TTC549 (cell line): ENCODE data around the gene SNURF.
"Not testable (repeated sequence)": the region's sequence is repeated elsewhere in the genome, so short reads cannot be mapped to it uniquely, and the experiment has no call there.

ENCODE experiments used
- FAIRE-seq: peaks from 2 replicates; lab custom pipeline; 2012; peaks lifted over from hg19 to GRCh38; lab: Jason Lieb, UNC

SNURF gene

DNA sequence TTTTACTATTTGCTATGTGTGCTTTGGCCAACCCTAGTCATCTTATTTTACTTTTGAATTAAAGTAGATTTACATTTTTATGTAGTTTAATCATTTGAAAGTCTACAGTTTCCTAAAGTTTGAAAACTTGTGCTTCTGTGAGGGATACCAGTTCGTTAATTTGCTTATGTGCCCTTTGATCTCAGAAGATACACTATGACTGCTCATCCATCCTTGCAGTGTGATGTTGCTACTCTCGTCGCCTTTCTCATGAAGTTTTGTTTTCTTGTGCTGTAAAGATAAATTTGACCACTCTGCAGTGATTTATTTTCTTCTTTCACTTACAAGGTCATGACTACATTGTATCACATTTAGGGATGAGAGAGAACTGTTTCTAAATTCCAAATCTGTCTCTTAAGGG is 16.3 kb downstream of the SNURF start:
- FAIRE-seq = no peak

DNA sequence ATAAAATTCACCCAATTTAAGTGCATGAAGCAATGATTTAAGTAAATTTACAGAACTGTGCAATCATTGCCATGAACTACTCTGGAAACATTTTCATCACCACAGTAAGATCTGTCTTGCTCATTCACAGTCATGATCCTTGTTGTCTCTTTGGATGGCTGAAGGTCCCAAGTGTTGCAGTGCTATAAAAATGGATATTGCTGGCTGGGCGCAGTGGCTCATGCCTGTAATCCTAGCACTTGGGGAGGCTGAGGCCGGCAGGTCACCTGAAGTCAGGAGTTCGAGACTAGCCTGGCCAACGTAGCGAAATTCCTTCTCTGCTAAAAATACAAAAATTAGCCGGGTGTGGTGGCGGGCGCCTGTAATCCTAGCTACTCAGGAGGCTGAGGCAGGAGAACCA is 17.0 kb downstream of the SNURF start:
- no peak for FAIRE-seq

DNA sequence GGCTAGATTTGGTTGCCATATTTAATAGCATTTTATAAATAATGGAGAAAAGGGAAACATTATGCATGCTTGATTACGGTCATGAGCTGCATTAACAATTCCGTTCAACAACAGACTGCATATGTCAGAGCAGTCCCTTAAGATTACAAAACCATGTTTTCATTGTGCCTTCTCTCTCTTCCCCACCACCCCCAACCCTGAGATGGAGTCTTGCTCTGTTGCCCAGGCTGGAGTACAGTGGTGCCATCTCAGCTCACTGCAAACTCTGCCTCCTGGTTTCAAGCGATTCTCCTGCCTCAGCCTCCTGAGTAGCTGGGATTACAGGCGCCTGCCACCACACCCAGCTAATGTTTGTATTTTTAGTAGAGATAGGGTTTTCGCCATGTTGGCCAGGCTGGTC is 17.9 kb downstream of the SNURF start:
- FAIRE-seq = not testable (repeated sequence)

DNA sequence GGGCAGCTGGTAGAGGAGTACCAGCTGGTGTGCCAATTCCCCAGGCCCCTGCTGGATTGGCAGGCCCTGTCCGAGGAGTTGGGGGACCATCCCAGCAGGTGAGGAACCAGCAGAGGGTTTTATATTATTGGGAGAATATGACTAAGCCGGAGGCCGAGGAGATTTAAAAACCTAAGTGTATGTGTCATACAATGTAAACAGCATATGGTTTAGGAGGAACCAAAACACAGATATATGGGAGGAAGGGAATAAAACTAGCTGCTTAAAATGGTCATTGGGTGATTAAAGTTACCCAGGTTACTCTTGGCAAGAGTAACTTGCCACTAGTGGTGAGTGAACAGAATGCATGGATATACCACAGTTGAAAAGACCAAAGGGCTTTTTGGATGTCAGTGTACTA is 22.1 kb downstream of the SNURF start:
- FAIRE-seq = no peak

DNA sequence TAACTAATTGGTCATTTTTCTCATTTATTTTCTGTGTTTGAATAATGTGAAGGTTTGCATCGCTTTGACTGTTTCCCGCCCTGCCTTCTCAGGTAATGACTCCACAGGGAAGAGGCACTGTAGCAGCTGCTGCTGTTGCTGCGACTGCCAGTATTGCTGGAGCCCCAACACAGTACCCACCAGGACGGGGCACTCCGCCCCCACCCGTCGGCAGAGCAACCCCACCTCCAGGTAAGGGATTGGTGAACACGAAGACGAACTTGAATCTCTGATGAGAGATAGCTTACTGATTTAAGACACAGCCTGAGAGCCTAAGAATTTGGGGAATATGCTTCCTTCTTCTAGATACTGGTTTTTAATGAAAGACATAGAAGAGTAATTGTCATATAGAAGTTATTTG is 22.9 kb downstream of the SNURF start:
- no peak for FAIRE-seq

DNA sequence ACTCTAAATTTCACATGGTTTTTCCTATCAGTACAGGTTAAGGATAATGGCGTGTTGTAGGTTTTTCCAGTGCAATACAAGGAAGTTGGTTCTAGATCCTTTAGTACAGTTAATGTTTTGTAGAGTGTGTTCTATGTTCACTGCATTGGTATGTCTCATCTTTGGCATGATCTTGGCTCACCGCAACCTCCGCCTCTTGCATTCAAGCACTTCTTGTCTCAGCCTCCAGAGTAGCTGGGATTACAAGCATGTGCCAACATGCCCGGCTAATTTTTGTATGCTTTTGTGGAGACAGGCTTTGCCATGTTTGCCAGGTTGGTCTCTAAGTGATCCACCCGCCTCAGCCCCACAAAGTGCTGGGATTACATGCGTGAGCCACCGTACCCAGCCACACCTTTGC is 30.4 kb downstream of the SNURF start:
- FAIRE-seq = no peak

DNA sequence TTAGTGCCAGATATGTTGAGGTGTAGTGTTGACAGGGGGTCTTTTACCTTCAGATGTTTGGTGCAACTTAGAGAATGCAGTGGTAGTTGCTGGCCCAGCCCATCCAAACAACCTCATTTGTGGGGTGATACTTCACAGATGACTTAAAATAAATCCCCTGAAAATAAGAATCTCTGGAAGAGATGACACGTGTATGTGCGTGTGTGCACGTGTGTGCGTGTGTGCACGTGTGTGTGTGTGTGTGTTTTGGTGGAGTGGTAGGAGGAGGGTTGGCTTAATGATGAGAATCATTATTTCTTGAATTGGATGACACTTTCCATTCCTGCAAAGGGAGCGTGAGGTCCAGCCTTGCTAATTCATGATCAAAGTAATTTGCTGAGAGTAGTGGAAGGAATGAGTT is 31.9 kb downstream of the SNURF start:
- FAIRE-seq = no peak
